ENCODE data around the gene DNAJC5G.
A peak's percentile ranks its signal among the peaks of the same experiment; 100 is the strongest.
"Not testable (repeated sequence)": the region's sequence is repeated elsewhere in the genome, so short reads cannot be mapped to it uniquely, and the experiment has no call there.

Gene DNAJC5G

GRCh38 chr2:27251766-27252165, 23.5 kb upstream of the DNAJC5G start:
- no peak for DNase-seq (ENCODE audit: low read depth in 2 of 2)

DNA sequence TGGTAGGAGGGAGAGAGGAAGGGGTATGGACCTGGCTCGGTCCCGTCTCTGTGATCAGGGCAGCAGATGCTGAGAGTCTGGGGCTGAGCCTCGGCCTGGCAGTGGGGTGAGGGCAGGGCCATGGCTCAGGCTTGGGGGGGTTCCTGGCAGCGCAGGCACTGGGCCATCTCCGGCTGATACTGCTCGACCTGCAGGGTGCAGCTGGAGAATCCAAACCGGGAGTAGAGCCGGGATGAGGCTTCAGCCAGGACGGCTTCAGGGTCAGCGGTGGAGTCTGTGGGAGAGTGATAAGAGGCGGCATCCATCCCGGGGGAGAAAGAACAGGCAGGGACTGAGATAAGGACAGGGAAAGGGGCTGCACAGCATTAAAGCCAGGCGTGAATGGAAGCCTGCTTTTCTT, 20.0 kb upstream of the DNAJC5G start:
- DNase-seq (ENCODE audit: low read depth in 2 of 2), result no peak

DNA sequence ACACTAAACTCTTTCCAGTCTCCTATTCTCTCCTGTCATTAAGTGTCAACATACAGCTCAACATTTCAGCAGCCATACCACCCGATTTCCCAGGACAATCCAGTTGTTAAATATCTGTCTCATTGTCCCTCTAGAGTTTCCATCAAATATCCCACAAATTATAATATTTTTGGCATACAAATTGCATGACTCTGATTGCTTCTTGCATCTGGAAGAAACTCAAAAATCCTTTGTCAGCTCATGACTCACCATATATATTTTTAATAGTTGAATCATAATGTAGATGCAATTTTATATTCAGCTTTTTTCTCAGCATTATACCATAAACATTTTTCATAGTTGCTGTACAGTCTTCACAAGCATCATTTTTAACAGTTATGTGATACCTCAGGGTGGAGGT, 19.6 kb upstream of the DNAJC5G start:
- DNase-seq (ENCODE audit: low read depth in 2 of 2), result no peak

- no peak for DNase-seq (ENCODE audit: low read depth in 2 of 2)
These were observed 18.3 kb upstream of the DNAJC5G start for GRCh38 chr2:27256855-27257454.

- no peak for DNase-seq (ENCODE audit: low read depth in 2 of 2)
These were observed 17.2 kb upstream of the DNAJC5G start for GRCh38 chr2:27258051-27258450.

DNA sequence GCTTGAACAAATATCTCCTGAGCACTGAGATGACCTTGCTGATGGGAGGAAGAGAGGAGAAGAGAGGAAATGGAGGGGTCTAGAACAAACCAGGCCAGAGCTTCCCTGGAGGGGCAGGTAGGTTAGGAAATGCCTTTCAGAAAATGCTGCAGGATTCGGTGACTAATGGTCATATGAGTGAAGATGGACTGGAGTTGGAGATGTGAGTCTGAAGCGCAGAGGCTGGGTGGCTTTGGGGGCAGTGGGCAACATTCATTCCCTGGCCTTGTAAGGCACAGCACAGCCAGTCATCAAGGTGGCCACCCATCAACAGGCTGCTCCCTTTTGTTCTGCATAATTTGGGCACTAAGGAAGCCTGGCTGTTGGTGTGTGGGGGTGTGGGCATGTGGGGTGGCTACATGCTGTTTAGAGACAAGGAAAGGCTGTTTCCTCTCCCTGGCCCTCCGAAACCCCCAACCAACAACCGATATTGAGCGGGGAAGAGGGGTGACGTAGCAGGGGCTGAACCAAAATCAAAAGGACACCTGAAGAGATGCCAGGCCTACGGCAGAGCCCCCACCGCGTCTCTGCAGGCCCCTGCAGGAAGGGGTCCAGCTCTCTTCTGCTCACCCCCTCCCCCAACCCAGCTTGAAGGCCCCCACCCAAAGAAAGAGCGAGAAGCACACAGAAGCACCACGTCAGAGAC, 13.8 kb upstream of the DNAJC5G start:
- DNase-seq (ENCODE audit: low read depth in 2 of 2), result no peak

GRCh38 chr2:27261926-27262298, 13.3 kb upstream of the DNAJC5G start:
- no peak for DNase-seq (ENCODE audit: low read depth in 2 of 2)

- peak; percentile 64 to 72 for DNase-seq (ENCODE audit: low read depth in 2 of 2)
These were observed 12.6 kb upstream of the DNAJC5G start, which contains the start of gene SLC30A3 for GRCh38 chr2:27262379-27263286. Gene SLC30A3, minus strand, starts transcription at chr2:27263047. Its CDS starts 141 bp downstream, at chr2:27262906.

DNA sequence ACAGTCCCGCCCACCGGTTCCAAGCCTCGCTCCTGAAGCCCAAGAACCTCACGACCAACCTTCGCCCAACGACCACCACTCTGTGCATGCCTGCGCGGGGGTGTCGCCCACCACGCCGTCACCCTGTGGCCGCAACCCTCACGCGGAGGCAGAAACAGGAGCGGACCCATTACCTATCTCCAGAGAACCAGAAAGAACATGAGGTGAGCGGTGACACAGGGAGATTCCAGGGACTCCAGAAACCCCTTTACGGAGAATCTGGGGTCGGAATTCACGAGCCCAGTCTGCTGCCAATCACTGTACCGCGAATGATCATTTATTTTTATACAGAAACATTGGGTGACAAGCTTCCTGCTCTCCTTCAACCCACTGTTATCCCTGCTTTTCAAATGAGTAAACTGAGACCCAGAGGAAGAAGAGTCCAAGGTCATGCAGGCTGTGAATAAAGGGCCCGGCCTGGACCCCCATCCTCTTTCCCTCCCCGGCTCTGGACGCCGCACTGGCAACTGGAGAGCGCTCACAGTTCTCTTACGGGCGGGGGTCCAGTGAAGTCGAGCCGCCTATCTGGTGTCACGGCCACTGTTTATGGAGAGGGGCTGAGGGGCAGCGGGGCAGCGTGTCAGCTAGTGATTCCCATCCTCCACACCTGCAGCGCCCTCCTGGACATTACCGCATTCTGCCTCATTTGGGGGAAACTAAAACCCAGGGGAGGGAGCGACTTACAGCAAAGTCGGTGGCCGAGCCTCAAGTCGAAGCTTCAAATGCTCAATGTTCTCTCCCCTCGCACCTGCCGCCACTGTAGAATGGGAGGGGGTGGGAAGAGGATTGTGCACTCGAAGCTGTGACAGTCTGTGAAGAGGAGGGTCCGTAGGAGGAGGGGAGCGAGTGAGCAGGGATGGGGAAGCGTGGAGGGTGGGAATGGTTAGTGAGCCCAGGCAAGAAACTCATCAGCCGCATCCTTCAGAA, 11.7 kb upstream of the DNAJC5G start:
- DNase-seq (ENCODE audit: low read depth in 2 of 2), result no peak

GRCh38 chr2:27264253-27264752, 10.9 kb upstream of the DNAJC5G start:
- no peak for DNase-seq (ENCODE audit: low read depth in 2 of 2)

GRCh38 chr2:27264753-27265535, 10.3 kb upstream of the DNAJC5G start:
- peak in 1 of 2 donors; percentile 61 for DNase-seq (ENCODE audit: low read depth in 2 of 2)

- no peak for DNase-seq (ENCODE audit: low read depth in 2 of 2)
These were observed 9.7 kb upstream of the DNAJC5G start for GRCh38 chr2:27265536-27265870.

- not testable (repeated sequence) for DNase-seq (ENCODE audit: low read depth in 2 of 2)
These were observed 6.9 kb upstream of the DNAJC5G start for GRCh38 chr2:27268296-27268695.

GRCh38 chr2:27270131-27270530, 5.1 kb upstream of the DNAJC5G start:
- no peak for DNase-seq (ENCODE audit: low read depth in 2 of 2)

DNA sequence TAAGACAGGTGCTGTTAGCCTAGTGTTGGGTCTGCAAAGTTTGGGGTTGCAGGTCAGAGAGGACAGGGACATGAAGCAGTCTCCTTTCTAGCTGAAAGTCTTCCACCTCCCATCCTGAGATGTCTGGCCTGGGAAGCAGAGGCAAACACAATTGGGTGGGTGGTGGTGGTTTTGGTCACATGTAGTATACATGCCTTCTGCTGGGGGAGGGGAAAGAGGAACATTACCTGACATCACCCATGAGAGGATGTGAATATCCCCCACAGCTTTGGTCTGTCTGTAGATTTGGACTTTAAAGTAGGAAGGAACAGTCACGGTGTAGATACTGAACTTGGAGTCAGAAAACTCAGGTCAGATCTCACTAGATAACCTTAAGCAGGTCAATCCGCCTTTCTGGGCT, 4.6 kb upstream of the DNAJC5G start:
- no peak for DNase-seq (ENCODE audit: low read depth in 2 of 2)

GRCh38 chr2:27271631-27272340, 3.4 kb upstream of the DNAJC5G start:
- no peak for DNase-seq (ENCODE audit: low read depth in 2 of 2)

DNA sequence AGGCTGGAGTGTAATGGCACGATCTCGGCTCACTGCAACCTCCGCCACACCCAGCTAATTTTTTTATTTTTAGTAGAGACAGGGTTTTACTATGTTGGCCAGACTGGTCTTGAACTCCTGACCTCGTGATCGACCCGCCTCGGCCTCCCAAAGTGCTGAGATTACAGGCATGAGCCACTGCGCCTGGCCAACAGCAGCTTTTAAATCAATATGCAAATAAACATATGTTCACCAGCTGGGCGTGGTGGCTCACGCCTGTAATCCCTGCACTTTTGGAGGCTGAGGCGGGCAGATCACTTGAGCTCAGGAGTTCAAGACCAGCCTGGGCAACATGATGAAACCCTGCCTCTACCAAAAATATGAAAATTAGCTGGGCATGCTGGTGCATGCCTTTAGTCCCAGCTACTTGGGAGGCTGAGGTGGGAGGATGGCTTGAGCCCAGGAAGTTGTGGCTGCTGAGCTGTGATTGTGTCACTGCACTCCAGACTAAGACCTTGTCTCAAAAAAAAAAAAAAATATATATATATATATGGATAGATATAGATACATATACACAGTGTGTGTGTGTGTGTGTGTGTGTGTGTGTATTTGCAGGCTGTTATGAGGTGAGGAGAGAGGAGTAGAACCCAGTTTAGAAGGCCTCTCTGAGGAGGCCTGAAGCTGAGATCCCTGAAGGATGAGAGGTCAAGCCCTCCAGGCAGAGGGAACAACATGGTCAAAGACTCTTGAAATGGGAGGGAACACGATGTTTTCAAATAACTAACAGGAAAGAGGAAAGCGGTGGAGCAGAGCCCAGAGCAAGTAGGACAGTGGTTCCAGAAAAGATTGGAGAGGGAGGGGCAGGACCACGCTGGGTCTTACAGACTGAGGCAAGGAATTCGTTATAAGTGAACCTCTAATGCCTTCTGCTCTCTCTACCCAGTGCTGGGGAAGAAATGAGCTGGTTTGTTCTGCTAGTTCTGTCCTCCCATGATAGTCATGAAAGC, 2.4 kb upstream of the DNAJC5G start:
- not testable (repeated sequence) for DNase-seq (ENCODE audit: low read depth in 2 of 2)

GRCh38 chr2:27278010-27278409, 2.8 kb downstream of the DNAJC5G start:
- no peak for DNase-seq (ENCODE audit: low read depth in 2 of 2)

DNA sequence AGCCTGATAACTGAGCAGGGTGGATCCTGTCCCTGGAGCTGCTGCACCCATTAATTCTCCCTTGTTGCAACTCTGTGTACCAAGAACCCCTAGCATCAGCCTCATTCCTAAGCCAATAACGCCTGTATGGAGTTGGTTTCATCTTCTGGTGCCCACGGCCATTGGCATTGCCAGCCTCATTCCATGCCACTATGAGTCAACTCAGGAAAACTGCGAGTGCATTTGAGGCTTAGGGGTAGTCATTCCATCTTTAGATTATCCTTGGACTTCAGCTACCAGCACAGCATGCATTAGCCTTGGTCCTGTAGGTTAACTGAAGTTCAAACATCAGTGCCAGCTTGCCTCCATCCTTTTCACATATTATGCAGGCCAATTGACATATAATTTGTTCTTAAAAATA, 5.6 kb downstream of the DNAJC5G start:
- no peak for DNase-seq (ENCODE audit: low read depth in 2 of 2)
